Fibroblast of lung (primary cell): Measurements from ENCODE around the gene HDAC4. TPM values are rescaled to one million over a fixed set of nuclear protein-coding genes. Genes with fewer than 3 reads are reported as not detected.

Source experiments
- DNase-seq, 2 donors: peaks; one replicate each; pipeline versions ENCODE4 v3.0.0 to v3.0.0-alpha.2; 2010; ENCODE audit warnings: low read depth in 2 of 2
- H2AFZ ChIP-seq: 2 replicates; pipeline ENCODE4 v1.5.1; 2012; ENCODE audit warnings: low read length, control low read depth, inconsistent platforms
- H3K27ac ChIP-seq: 2 replicates; pipeline ENCODE4 v1.5.1; 2011; ENCODE audit warnings: low read length, control low read depth; ENCODE audit not compliant: insufficient read depth
- H3K27me3 ChIP-seq: 2 replicates; pipeline ENCODE4 v1.5.1; 2011; ENCODE audit warnings: mild to moderate bottlenecking, low read length; ENCODE audit not compliant: control insufficient read depth, insufficient read depth
- H3K36me3 ChIP-seq: 2 replicates; pipeline ENCODE4 v1.5.1; 2011; ENCODE audit warnings: low read length; ENCODE audit not compliant: control insufficient read depth, insufficient read depth
- H3K4me1 ChIP-seq: 2 replicates; pipeline ENCODE4 v1.5.1; 2011; ENCODE audit warnings: low read length; ENCODE audit not compliant: control insufficient read depth, insufficient read depth; ENCODE audit errors: extremely low read depth
- H3K4me2 ChIP-seq: 2 replicates; pipeline ENCODE4 v1.5.1; 2011; ENCODE audit warnings: low read length, control low read depth; ENCODE audit not compliant: insufficient read depth; ENCODE audit errors: extremely low read depth
- H3K4me3 ChIP-seq, 4 experiments: fragments of 200-600 bp in 1 of 4; sonication (generic) in 1 of 4; replicated peaks in 1 of 4; 2 replicates each; pipeline ENCODE4 v1.5.1; 2011 to 2016; ENCODE audit warnings: low read length in 4 of 4, low read depth in 3 of 4, mild to moderate bottlenecking in 3 of 4, control low read depth in 2 of 4, inconsistent platforms in 1 of 4, mixed read lengths in 1 of 4; ENCODE audit not compliant: insufficient read depth in 1 of 4; ENCODE audit errors: control extremely low read depth in 1 of 4
- H3K79me2 ChIP-seq: 2 replicates; pipeline ENCODE4 v1.5.1; 2012; ENCODE audit warnings: mild to moderate bottlenecking, low read length, inconsistent platforms; ENCODE audit not compliant: control insufficient read depth, insufficient read depth
- H3K9ac ChIP-seq: 2 replicates; pipeline ENCODE4 v1.5.1; 2011; ENCODE audit warnings: mild to moderate bottlenecking, low read length, control low read depth; ENCODE audit not compliant: insufficient read depth
- H3K9me3 ChIP-seq: 2 replicates; pipeline ENCODE4 v1.5.1; 2012; ENCODE audit warnings: low read depth, low read length; ENCODE audit not compliant: control insufficient read depth, insufficient read depth
- H4K20me1 ChIP-seq: 2 replicates; pipeline ENCODE4 v1.5.1; 2011; ENCODE audit warnings: low read length; ENCODE audit not compliant: control insufficient read depth, insufficient read depth; ENCODE audit errors: extremely low read depth
- EZH2 ChIP-seq: IDR thresholded peaks from 2 replicates; pipeline ENCODE4 v1.5.1; 2012; ENCODE audit warnings: low read length, control low read depth, mild to moderate bottlenecking; ENCODE audit errors: missing control alignments
- polyA plus RNA-seq, 2 donors: library from polyadenylated mRNA; depleted of rRNA in 1 of 2; stranded (reverse) in 1 of 2; unstranded in 1 of 2; fragments of >200 nt; gene quantifications; 2 replicates each; pipeline ENCODE4 v1.2.1, GENCODE V29; 2011 to 2012; ENCODE audit warnings: missing spikeins in 1 of 2
- total RNA-seq: library from RNA; depleted of rRNA; stranded (reverse); fragments of >200 nt; gene quantifications from 2 replicates; pipeline ENCODE4 v1.2.1, GENCODE V29; 2014
- TF ChIP-seq, protein P1 (sequence below), 2 donors: IDR thresholded peaks in 1 of 2; conservative IDR thresholded peaks in 1 of 2; 1 replicate in 1 of 2; 2 replicates in 1 of 2; pipeline ENCODE4 v1.5.1; 2011 to 2012; ENCODE audit warnings: low read length in 2 of 2, control low read depth in 1 of 2, inconsistent platforms in 1 of 2, low read depth in 1 of 2, mild to moderate bottlenecking in 1 of 2

HDAC4 gene
- total and polyA plus RNA-seq, 2 donors (not counting 1 experiment from before 2014, with no cell fraction given), result 7.4 to 19.8 TPM

DNA sequence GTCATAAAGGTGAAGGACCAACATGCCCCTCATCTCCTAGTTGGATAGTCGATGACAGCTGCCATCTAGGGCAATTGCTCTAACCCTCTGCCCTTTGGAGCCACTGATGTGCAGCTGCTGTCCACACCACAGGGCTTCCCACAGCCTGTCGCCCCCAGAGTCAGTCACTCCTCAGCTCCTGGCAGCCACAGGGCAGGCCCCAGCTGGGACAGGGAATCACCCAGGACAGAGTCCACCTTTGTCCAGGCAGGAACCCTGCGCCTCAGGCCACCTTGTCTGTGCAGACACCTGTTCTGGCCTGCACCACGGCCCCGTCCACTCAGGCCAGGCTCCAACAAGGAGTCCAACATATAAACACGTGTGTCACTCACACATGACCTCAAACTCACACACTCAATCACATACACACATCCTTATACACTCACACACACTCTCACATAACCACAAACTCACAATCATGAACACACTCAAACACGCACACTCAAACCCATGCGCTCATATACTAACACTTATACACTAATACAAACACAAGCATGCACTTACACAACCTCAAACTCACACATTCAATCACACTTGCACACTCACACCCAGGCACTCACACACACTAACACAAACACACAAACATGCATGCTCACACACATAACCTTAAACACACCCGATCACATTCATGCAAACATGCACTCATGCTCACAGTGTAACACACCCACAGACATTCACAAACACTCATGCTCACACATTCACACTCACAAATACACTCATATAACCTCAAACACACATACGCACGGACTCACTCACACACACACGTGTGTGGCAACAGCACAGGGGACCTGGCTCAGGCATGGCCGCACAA is 29.7 kb downstream of the HDAC4 start:
- no peaks in the 10 kb centered on the region for H3K36me3 ChIP-seq
- H4K20me1 ChIP-seq, result no peaks in the 10 kb centered on the region

DNA sequence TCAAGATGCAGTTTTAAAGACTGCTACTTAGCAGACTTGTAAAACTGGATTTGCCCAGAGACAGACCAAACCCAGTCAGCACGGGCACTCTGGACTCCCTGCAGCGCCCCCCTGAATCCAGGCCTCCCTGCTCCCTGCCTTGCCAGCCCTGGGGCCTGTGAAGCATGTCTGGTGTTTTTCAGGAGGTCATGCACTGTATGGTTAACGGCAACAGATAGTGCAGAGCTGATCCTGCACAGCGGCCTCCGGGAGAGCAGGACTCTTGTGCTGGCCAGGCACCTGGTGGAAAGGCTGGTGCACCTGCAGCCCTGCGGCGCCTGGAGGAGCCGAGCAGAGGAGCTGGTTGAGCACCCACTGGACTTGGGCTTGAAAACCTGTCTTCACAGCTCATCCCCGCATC is 30.4 kb downstream of the HDAC4 start:
- Histone ChIP-seq H3K4me1 (no peaks in the 10 kb centered on the region), H3K79me2 (no peaks in the 10 kb centered on the region), H3K27ac (no peak overlapping the region), H3K9ac (no peak overlapping the region), H4K20me1 (no peaks in the 10 kb centered on the region), H3K27me3 (no peaks in the 10 kb centered on the region), H3K36me3 (no peaks in the 10 kb centered on the region), H3K4me2 (no peak overlapping the region), H2AFZ (no peak overlapping the region), H3K9me3 (no peaks in the 10 kb centered on the region), H3K4me3 (no peak overlapping the region)
- TF ChIP-seq EZH2, result no peak
- TF ChIP-seq, protein P1, sequence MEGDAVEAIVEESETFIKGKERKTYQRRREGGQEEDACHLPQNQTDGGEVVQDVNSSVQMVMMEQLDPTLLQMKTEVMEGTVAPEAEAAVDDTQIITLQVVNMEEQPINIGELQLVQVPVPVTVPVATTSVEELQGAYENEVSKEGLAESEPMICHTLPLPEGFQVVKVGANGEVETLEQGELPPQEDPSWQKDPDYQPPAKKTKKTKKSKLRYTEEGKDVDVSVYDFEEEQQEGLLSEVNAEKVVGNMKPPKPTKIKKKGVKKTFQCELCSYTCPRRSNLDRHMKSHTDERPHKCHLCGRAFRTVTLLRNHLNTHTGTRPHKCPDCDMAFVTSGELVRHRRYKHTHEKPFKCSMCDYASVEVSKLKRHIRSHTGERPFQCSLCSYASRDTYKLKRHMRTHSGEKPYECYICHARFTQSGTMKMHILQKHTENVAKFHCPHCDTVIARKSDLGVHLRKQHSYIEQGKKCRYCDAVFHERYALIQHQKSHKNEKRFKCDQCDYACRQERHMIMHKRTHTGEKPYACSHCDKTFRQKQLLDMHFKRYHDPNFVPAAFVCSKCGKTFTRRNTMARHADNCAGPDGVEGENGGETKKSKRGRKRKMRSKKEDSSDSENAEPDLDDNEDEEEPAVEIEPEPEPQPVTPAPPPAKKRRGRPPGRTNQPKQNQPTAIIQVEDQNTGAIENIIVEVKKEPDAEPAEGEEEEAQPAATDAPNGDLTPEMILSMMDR (conservative IDR thresholded peaks at IDR 0.05 in 1 of 2, IDR thresholded peaks at IDR 0.05 in 1 of 2; ENCODE audit: low read depth in 1 of 2, low read length in 2 of 2), result no peak
- no peak for DNase-seq

More for the DNA sequence above, 29.7 kb downstream of the HDAC4 start:
- no peak overlapping the region for H3K4me2 ChIP-seq
- no peak overlapping the region for H3K4me3 ChIP-seq
- TF ChIP-seq EZH2, result no peak
- TF ChIP-seq, protein P1 (conservative IDR thresholded peaks at IDR 0.05 in 1 of 2, IDR thresholded peaks at IDR 0.05 in 1 of 2; ENCODE audit: low read depth in 1 of 2, low read length in 2 of 2), result no peak
- H3K9ac ChIP-seq, result no peak overlapping the region
- no peak overlapping the region for H2AFZ ChIP-seq
- no peaks in the 10 kb centered on the region for H3K4me1 ChIP-seq
- no peak for DNase-seq
- no peaks in the 10 kb centered on the region for H3K9me3 ChIP-seq
- no peaks in the 10 kb centered on the region for H3K27me3 ChIP-seq
- H3K27ac ChIP-seq, result no peak overlapping the region
- no peaks in the 10 kb centered on the region for H3K79me2 ChIP-seq

DNA sequence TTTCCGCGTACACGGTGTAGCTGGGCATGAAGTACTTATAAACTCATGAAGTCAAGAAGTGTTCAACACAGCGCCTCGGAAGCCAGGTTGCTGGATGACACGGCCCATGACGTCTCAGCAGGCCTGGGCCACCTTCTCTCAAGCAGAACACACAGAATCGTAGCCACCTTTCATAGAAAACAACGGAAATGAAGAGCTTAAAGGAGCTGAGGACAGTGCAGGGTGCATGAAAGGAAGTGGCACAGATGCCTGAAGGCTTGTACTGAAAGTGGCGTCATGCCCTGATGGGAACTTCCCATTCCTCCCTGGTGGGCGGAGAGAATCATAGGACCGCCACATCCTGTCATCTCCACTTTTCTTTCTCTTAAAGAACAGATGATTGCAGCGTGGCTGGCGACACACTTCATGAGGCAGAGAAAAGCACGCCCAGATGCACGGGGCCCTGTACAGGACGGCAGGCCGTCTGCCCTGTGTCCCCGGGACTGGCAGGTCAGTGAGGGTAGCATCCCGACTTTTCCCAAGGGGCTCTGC is 31.1 kb downstream of the HDAC4 start:
- H3K9ac ChIP-seq, result no peak overlapping the region
- no peaks in the 10 kb centered on the region for H3K36me3 ChIP-seq
- no peak overlapping the region for H2AFZ ChIP-seq
- no peak overlapping the region for H3K4me3 ChIP-seq
- no peaks in the 10 kb centered on the region for H3K27me3 ChIP-seq
- H4K20me1 ChIP-seq, result no peaks in the 10 kb centered on the region
- H3K4me1 ChIP-seq, result no peaks in the 10 kb centered on the region
- no peak for DNase-seq
- no peaks in the 10 kb centered on the region for H3K79me2 ChIP-seq
- no peak overlapping the region for H3K27ac ChIP-seq
- H3K9me3 ChIP-seq, result no peaks in the 10 kb centered on the region
- no peak for TF ChIP-seq EZH2
- TF ChIP-seq, protein P1 (conservative IDR thresholded peaks at IDR 0.05 in 1 of 2, IDR thresholded peaks at IDR 0.05 in 1 of 2; ENCODE audit: low read depth in 1 of 2, low read length in 2 of 2), result no peak
- no peak overlapping the region for H3K4me2 ChIP-seq
